Measurements from ENCODE around the gene CGNL1.

The CGNL1 gene

DNA sequence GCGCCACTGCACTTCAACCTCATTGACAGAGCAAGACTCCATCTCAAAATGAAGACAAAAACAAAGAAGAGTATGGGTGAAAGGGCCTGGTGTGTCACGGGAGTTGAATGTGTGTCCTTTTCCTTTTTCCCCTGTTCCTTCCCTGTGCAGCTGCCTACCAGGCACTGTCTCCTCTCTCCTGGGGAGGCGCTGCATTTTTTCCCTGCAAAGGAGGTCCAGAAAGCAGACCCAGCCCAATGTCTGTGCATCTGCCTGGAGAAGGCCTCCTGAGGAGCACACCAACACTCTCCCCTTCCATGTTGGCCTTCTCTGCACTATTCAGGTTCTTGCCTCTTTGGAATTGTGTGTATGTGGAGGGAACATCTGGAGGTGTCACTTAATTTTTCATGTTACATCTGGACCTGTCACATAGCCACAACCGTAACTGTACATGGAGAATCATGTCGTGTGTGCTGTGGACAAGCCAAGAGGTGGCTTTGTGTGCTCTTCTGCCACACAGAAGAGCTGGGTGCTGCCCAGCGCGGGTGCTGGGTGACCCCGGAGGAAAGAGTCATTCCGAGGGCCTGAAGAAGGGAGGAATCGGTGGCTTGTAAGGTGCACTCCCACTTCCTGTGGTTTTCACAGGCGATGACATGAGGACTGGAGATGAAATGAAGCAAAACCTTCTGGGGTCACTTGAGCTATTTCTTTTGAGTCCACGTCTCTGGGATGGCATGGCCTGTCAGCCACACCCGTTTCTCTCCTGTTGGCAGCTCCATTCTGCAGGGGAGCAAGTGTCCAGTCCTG lies 46.5 kb upstream of the CGNL1 start:
- Histone ChIP-seq H3K27me3 (ENCODE audit: control insufficient read depth in 3 of 3, insufficient read depth in 3 of 3, low read depth in 1 of 3, low read length in 3 of 3) (peaks cover 0 to 8% (median 0%) of the 10 kb centered on the region in 3 experiments), H2BK5ac (ENCODE audit: low read length) (no peak overlapping the region), H4K8ac (ENCODE audit: low read depth, low read length) (no peak overlapping the region), H2BK12ac (ENCODE audit: low read length) (no peak overlapping the region), H3K14ac (ENCODE audit: low read length) (peak overlapping the region; percentile 78), H2BK120ac (ENCODE audit: low read depth, low read length) (no peak overlapping the region), H3K9ac (ENCODE audit: low read depth, low read length, poor library complexity) (no peak overlapping the region), H3K36me3 (replicated peaks in 1 of 2; ENCODE audit: control insufficient read depth in 2 of 2, insufficient read depth in 2 of 2, low read length in 2 of 2) (no peaks in the 10 kb centered on the region), H3K9me3 (replicated peaks in 1 of 2; ENCODE audit: control insufficient read depth in 2 of 2, insufficient read depth in 1 of 2, low read depth in 1 of 2, low read length in 2 of 2) (no peaks in the 10 kb centered on the region), H3K4me3 (ENCODE audit: low read length in 2 of 2) (no peak overlapping the region), H3K18ac (ENCODE audit: low read length) (no peak overlapping the region), H3K27ac (replicated peaks; ENCODE audit: low read length) (no peak overlapping the region), H4K91ac (ENCODE audit: low read depth, low read length, poor library complexity) (no peak overlapping the region), H3K4ac (ENCODE audit: low read length) (no peak overlapping the region), H3K23ac (ENCODE audit: low read depth, low read length, poor library complexity) (peak overlapping the region; percentile 14), H2AFZ (ENCODE audit: low read length) (no peak overlapping the region), H3K79me1 (ENCODE audit: low read depth, low read length) (no peaks in the 10 kb centered on the region), H3K4me1 (ENCODE audit: control insufficient read depth in 2 of 2, insufficient read depth in 1 of 2, low read depth in 1 of 2, low read length in 2 of 2) (peaks cover 2 to 6% of the 10 kb centered on the region in 2 donors), H2BK15ac (ENCODE audit: low read length) (peak overlapping the region; percentile 61), H2AK5ac (ENCODE audit: low read depth, low read length) (peak overlapping the region; percentile 62), H3K4me2 (ENCODE audit: insufficient read depth, low read length, poor library complexity, severe bottlenecking) (no peak overlapping the region)
- no CpG with 5 or more reads among the region's 13 CpGs for WGBS, 2 donors (ENCODE audit: extremely low coverage in 2 of 2, insufficient read length in 2 of 2, insufficient replicate concordance in 1 of 2)
- no peak for DNase-seq (ENCODE audit: low spot score)

- Histone ChIP-seq H3K4me3 (ENCODE audit: low read length in 2 of 2) (no peak overlapping the region), H3K27me3 (ENCODE audit: control insufficient read depth in 3 of 3, insufficient read depth in 3 of 3, low read depth in 1 of 3, low read length in 3 of 3) (peaks cover 0 to 8% (median 0%) of the 10 kb centered on the region in 3 experiments), H2BK5ac (ENCODE audit: low read length) (no peak overlapping the region), H4K8ac (ENCODE audit: low read depth, low read length) (no peak overlapping the region), H3K4me1 (ENCODE audit: control insufficient read depth in 2 of 2, insufficient read depth in 1 of 2, low read depth in 1 of 2, low read length in 2 of 2) (peaks cover 2 to 6% of the 10 kb centered on the region in 2 donors), H3K23ac (ENCODE audit: low read depth, low read length, poor library complexity) (no peak overlapping the region), H3K27ac (replicated peaks; ENCODE audit: low read length) (no peak overlapping the region), H3K9me3 (replicated peaks in 1 of 2; ENCODE audit: control insufficient read depth in 2 of 2, insufficient read depth in 1 of 2, low read depth in 1 of 2, low read length in 2 of 2) (no peaks in the 10 kb centered on the region), H2BK15ac (ENCODE audit: low read length) (no peak overlapping the region), H3K4ac (ENCODE audit: low read length) (no peak overlapping the region), H3K79me1 (ENCODE audit: low read depth, low read length) (peaks cover 2% of the 10 kb centered on the region), H3K14ac (ENCODE audit: low read length) (no peak overlapping the region), H3K4me2 (ENCODE audit: insufficient read depth, low read length, poor library complexity, severe bottlenecking) (no peak overlapping the region), H2AFZ (ENCODE audit: low read length) (no peak overlapping the region), H2BK12ac (ENCODE audit: low read length) (no peak overlapping the region), H4K91ac (ENCODE audit: low read depth, low read length, poor library complexity) (no peak overlapping the region), H2AK5ac (ENCODE audit: low read depth, low read length) (no peak overlapping the region), H3K18ac (ENCODE audit: low read length) (no peak overlapping the region), H2BK120ac (ENCODE audit: low read depth, low read length) (no peak overlapping the region), H3K36me3 (replicated peaks in 1 of 2; ENCODE audit: control insufficient read depth in 2 of 2, insufficient read depth in 2 of 2, low read length in 2 of 2) (no peaks in the 10 kb centered on the region), H3K9ac (ENCODE audit: low read depth, low read length, poor library complexity) (no peak overlapping the region)
- no peak for DNase-seq (ENCODE audit: low spot score)
- no CpG with 5 or more reads among the region's 14 CpGs for WGBS, 2 donors (ENCODE audit: extremely low coverage in 2 of 2, insufficient read length in 2 of 2, insufficient replicate concordance in 1 of 2)
Observed at GRCh38 chr15:57330619-57331340, 45.5 kb upstream of the CGNL1 start.

GRCh38 chr15:57332326-57332725 lies 44.0 kb upstream of the CGNL1 start:
- H3K4ac ChIP-seq (ENCODE audit: low read length): no peak overlapping the region
- H3K9ac ChIP-seq (ENCODE audit: low read depth, low read length, poor library complexity): no peak overlapping the region
- WGBS, 2 donors (ENCODE audit: extremely low coverage in 2 of 2, insufficient read length in 2 of 2, insufficient replicate concordance in 1 of 2): no CpG with 5 or more reads among the region's 8 CpGs
- H4K8ac ChIP-seq (ENCODE audit: low read depth, low read length): no peak overlapping the region
- no peak overlapping the region for H3K23ac ChIP-seq (ENCODE audit: low read depth, low read length, poor library complexity)
- H3K79me1 ChIP-seq (ENCODE audit: low read depth, low read length): peaks cover 2% of the 10 kb centered on the region
- no peak overlapping the region for H4K91ac ChIP-seq (ENCODE audit: low read depth, low read length, poor library complexity)
- H2AK5ac ChIP-seq (ENCODE audit: low read depth, low read length): no peak overlapping the region
- H3K4me1 ChIP-seq (ENCODE audit: control insufficient read depth in 2 of 2, insufficient read depth in 1 of 2, low read depth in 1 of 2, low read length in 2 of 2): peaks cover 2 to 4% of the 10 kb centered on the region in 2 donors
- no peak overlapping the region for H3K27ac ChIP-seq (replicated peaks; ENCODE audit: low read length)
- H3K4me3 ChIP-seq (ENCODE audit: low read length in 2 of 2): no peak overlapping the region
- no peaks in the 10 kb centered on the region for H3K9me3 ChIP-seq (replicated peaks in 1 of 2; ENCODE audit: control insufficient read depth in 2 of 2, insufficient read depth in 1 of 2, low read depth in 1 of 2, low read length in 2 of 2)
- H2BK120ac ChIP-seq (ENCODE audit: low read depth, low read length): no peak overlapping the region
- H3K4me2 ChIP-seq (ENCODE audit: insufficient read depth, low read length, poor library complexity, severe bottlenecking): no peak overlapping the region
- no peak for DNase-seq (ENCODE audit: low spot score)
- H2BK12ac ChIP-seq (ENCODE audit: low read length): peak overlapping the region; percentile 97
- no peak overlapping the region for H2BK5ac ChIP-seq (ENCODE audit: low read length)
- H3K18ac ChIP-seq (ENCODE audit: low read length): peak overlapping the region; percentile 36
- no peak overlapping the region for H2AFZ ChIP-seq (ENCODE audit: low read length)
- H3K14ac ChIP-seq (ENCODE audit: low read length): no peak overlapping the region
- H3K27me3 ChIP-seq (ENCODE audit: control insufficient read depth in 3 of 3, insufficient read depth in 3 of 3, low read depth in 1 of 3, low read length in 3 of 3): peaks cover 0 to 8% (median 0%) of the 10 kb centered on the region in 3 experiments
- H3K36me3 ChIP-seq (replicated peaks in 1 of 2; ENCODE audit: control insufficient read depth in 2 of 2, insufficient read depth in 2 of 2, low read length in 2 of 2): no peaks in the 10 kb centered on the region
- no peak overlapping the region for H2BK15ac ChIP-seq (ENCODE audit: low read length)

DNA sequence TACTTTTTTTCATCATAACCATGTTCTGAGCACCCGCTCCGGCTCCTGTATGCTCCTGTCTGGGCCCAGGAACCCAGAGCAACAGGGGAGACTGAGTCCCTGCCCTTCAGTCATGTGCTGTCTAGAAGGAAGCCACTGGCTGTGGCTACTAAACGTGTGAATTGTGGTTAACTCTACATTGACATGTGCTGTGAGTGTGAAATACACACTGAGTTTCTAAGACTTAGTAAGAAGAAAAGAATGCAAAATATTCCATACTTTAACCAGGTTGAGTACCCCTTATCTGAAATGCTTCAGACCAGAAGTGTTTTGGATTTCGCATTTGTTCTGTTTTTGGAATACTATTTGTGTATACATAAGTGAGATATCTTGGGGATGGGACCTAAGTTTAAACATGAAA lies 42.8 kb upstream of the CGNL1 start:
- no peak overlapping the region for H3K9ac ChIP-seq (ENCODE audit: low read depth, low read length, poor library complexity)

More for the DNA sequence above, 42.8 kb upstream of the CGNL1 start:
- Histone ChIP-seq H3K18ac (ENCODE audit: low read length) (no peak overlapping the region), H3K4ac (ENCODE audit: low read length) (no peak overlapping the region), H3K9me3 (replicated peaks in 1 of 2; ENCODE audit: control insufficient read depth in 2 of 2, insufficient read depth in 1 of 2, low read depth in 1 of 2, low read length in 2 of 2) (no peaks in the 10 kb centered on the region), H3K27me3 (ENCODE audit: control insufficient read depth in 3 of 3, insufficient read depth in 3 of 3, low read depth in 1 of 3, low read length in 3 of 3) (peaks cover 0 to 8% (median 0%) of the 10 kb centered on the region in 3 experiments), H3K4me3 (ENCODE audit: low read length in 2 of 2) (no peak overlapping the region), H3K36me3 (replicated peaks in 1 of 2; ENCODE audit: control insufficient read depth in 2 of 2, insufficient read depth in 2 of 2, low read length in 2 of 2) (no peaks in the 10 kb centered on the region), H3K79me1 (ENCODE audit: low read depth, low read length) (peaks cover 2% of the 10 kb centered on the region), H2AFZ (ENCODE audit: low read length) (no peak overlapping the region), H2BK12ac (ENCODE audit: low read length) (no peak overlapping the region), H3K23ac (ENCODE audit: low read depth, low read length, poor library complexity) (no peak overlapping the region), H3K27ac (replicated peaks; ENCODE audit: low read length) (no peak overlapping the region), H4K8ac (ENCODE audit: low read depth, low read length) (no peak overlapping the region), H2BK5ac (ENCODE audit: low read length) (no peak overlapping the region), H2AK5ac (ENCODE audit: low read depth, low read length) (no peak overlapping the region), H4K91ac (ENCODE audit: low read depth, low read length, poor library complexity) (no peak overlapping the region), H3K4me1 (ENCODE audit: control insufficient read depth in 2 of 2, insufficient read depth in 1 of 2, low read depth in 1 of 2, low read length in 2 of 2) (peaks cover 2 to 7% of the 10 kb centered on the region in 2 donors), H2BK120ac (ENCODE audit: low read depth, low read length) (no peak overlapping the region), H2BK15ac (ENCODE audit: low read length) (no peak overlapping the region), H3K14ac (ENCODE audit: low read length) (no peak overlapping the region), H3K4me2 (ENCODE audit: insufficient read depth, low read length, poor library complexity, severe bottlenecking) (no peak overlapping the region)
- WGBS, 2 donors (ENCODE audit: extremely low coverage in 2 of 2, insufficient read length in 2 of 2, insufficient replicate concordance in 1 of 2): no CpG with 5 or more reads among the region's 4 CpGs
- DNase-seq (ENCODE audit: low spot score): no peak
